Stimulated activated CD8-positive, alpha-beta memory T cell treated with anti-CD3 and anti-CD28 coated beads, Interleukin-7, amount 100 ng/mL, for 4 hours (primary cell): ENCODE data around the gene MYO1H.
"Not testable (repeated sequence)": the region's sequence is repeated elsewhere in the genome, so short reads cannot be mapped to it uniquely, and the experiment has no call there.

Experiments used
- DNase-seq, 2 donors: peaks; one replicate each; pipeline ENCODE4 v3.0.0-alpha.2; 2020; ENCODE audit warnings: low read depth in 2 of 2

The MYO1H gene

GRCh38 chr12:109347589-109347988, at the start of gene MYO1H:
Gene MYO1H (plus strand): TSS chr12:109347900. CDS start chr12:109347961, 61 bp downstream.
- DNase-seq = no peak

GRCh38 chr12:109299849-109300248, 47.9 kb upstream of the MYO1H start:
- DNase-seq = no peak

GRCh38 chr12:109301643-109302168, 46.0 kb upstream of the MYO1H start:
- DNase-seq = no peak

- DNase-seq = no peak
Observed at GRCh38 chr12:109302358-109302757, 45.3 kb upstream of the MYO1H start.

- DNase-seq = no peak
Observed at GRCh38 chr12:109302770-109303169, 44.9 kb upstream of the MYO1H start.

GRCh38 chr12:109304485-109304884, 43.2 kb upstream of the MYO1H start:
- DNase-seq = no peak

- no peak for DNase-seq
Observed at GRCh38 chr12:109305547-109305946, 42.2 kb upstream of the MYO1H start.

- DNase-seq = no peak
Observed at GRCh38 chr12:109307051-109307450, 40.6 kb upstream of the MYO1H start.

- no peak for DNase-seq
Observed at GRCh38 chr12:109308534-109309380, 38.9 kb upstream of the MYO1H start, which contains the start of gene FOXN4. Gene FOXN4 (minus strand): TSS chr12:109309284. CDS start chr12:109308321, 963 bp downstream.

GRCh38 chr12:109309381-109310246, 38.1 kb upstream of the MYO1H start:
- no peak for DNase-seq

- no peak for DNase-seq
Observed at GRCh38 chr12:109310247-109311125, 37.2 kb upstream of the MYO1H start.

- DNase-seq = not testable (repeated sequence)
Observed at GRCh38 chr12:109321294-109321693, 26.4 kb upstream of the MYO1H start.

GRCh38 chr12:109329003-109329402, 18.7 kb upstream of the MYO1H start:
- DNase-seq = no peak

GRCh38 chr12:109329686-109330085, 18.0 kb upstream of the MYO1H start:
- no peak for DNase-seq

GRCh38 chr12:109330282-109331230, 17.1 kb upstream of the MYO1H start:
- DNase-seq = no peak

- no peak for DNase-seq
Observed at GRCh38 chr12:109331301-109331952, 16.3 kb upstream of the MYO1H start.

- no peak for DNase-seq
Observed at GRCh38 chr12:109334887-109335286, 12.8 kb upstream of the MYO1H start.

GRCh38 chr12:109336593-109336992, 11.1 kb upstream of the MYO1H start:
- no peak for DNase-seq

- DNase-seq = no peak
Observed at GRCh38 chr12:109343677-109344076, 4.0 kb upstream of the MYO1H start.

- no peak for DNase-seq
Observed at GRCh38 chr12:109345428-109345827, 2.3 kb upstream of the MYO1H start.
